Bronchial epithelial cell (primary cell): ENCODE results near the gene TLR2. TPM values are rescaled to one million over a fixed set of nuclear protein-coding genes. Genes with fewer than 3 reads are reported as not detected.
"Not testable (repeated sequence)": the region's sequence is repeated elsewhere in the genome, so short reads cannot be mapped to it uniquely, and the experiment has no call there.

Source experiments
- DNase-seq: peaks from one replicate; pipeline ENCODE4 v3.0.0-alpha.2; 2010; ENCODE audit warnings: low read depth
- FAIRE-seq: peaks from 2 replicates; lab custom pipeline; 2011; peaks lifted over from hg19 to GRCh38; lab: Jason Lieb, UNC
- H3K27me3 ChIP-seq: 2 replicates; pipeline ENCODE4 v1.5.1; 2011; ENCODE audit warnings: low read length; ENCODE audit not compliant: control insufficient read depth, insufficient read depth
- H3K36me3 ChIP-seq: 2 replicates; pipeline ENCODE4 v1.5.1; 2011; ENCODE audit warnings: low read length; ENCODE audit not compliant: control insufficient read depth, insufficient read depth
- H3K4me3 ChIP-seq: 2 replicates; pipeline ENCODE4 v1.5.1; 2011; ENCODE audit warnings: mild to moderate bottlenecking, low read depth, low read length, control low read depth
- CTCF ChIP-seq: IDR thresholded peaks from 2 replicates; pipeline ENCODE4 v1.5.1; 2011; ENCODE audit warnings: mild to moderate bottlenecking, moderate library complexity, low read length, control low read depth, inconsistent platforms; ENCODE audit not compliant: insufficient read depth, severe bottlenecking
- total RNA-seq: library from RNA; depleted of rRNA; stranded (reverse); fragments of >200 nt; gene quantifications from 2 replicates; pipeline ENCODE4 v1.2.1, GENCODE V29; 2014

TLR2 gene
- total RNA-seq, 1 donor from 2014 or later, result 2.6 TPM

- TF ChIP-seq CTCF, result no peak
- no peaks in the 10 kb centered on the region for H3K27me3 ChIP-seq
- FAIRE-seq (no peak), DNase-seq (no peak)
- no peaks in the 10 kb centered on the region for H3K36me3 ChIP-seq
- H3K4me3 ChIP-seq, result no peak overlapping the region
These were observed 20.4 kb upstream of the TLR2 start for GRCh38 chr4:153663667-153664066.

- not testable (repeated sequence) for H3K27me3 ChIP-seq, FAIRE-seq, H3K4me3 ChIP-seq, H3K36me3 ChIP-seq, DNase-seq
These were observed 17.6 kb upstream of the TLR2 start for GRCh38 chr4:153666505-153666904.

- DNase-seq (no peak), FAIRE-seq (no peak)
- H3K27me3 ChIP-seq, result no peaks in the 10 kb centered on the region
- no peak for TF ChIP-seq CTCF
- H3K4me3 ChIP-seq, result no peak overlapping the region
- no peaks in the 10 kb centered on the region for H3K36me3 ChIP-seq
These were observed 15.4 kb upstream of the TLR2 start for GRCh38 chr4:153668647-153669046.

GRCh38 chr4:153669838-153670237 lies 14.2 kb upstream of the TLR2 start:
- no peaks in the 10 kb centered on the region for H3K27me3 ChIP-seq
- FAIRE-seq (no peak), DNase-seq (no peak)
- H3K4me3 ChIP-seq, result no peak overlapping the region
- H3K36me3 ChIP-seq, result no peaks in the 10 kb centered on the region
- TF ChIP-seq CTCF, result no peak

- Histone ChIP-seq H3K4me3 (no peak overlapping the region), H3K36me3 (no peaks in the 10 kb centered on the region), H3K27me3 (no peaks in the 10 kb centered on the region)
- FAIRE-seq (no peak), DNase-seq (peak; percentile 57)
- TF ChIP-seq CTCF, result no peak
These were observed 7.6 kb upstream of the TLR2 start for GRCh38 chr4:153676486-153676885.

- Histone ChIP-seq H3K4me3 (no peak overlapping the region), H3K36me3 (no peaks in the 10 kb centered on the region), H3K27me3 (no peaks in the 10 kb centered on the region)
- TF ChIP-seq CTCF, result no peak
- no peak for FAIRE-seq
- peak; percentile 97 for DNase-seq
These were observed 7.1 kb upstream of the TLR2 start for GRCh38 chr4:153676984-153677383.
